Stomach smooth muscle (tissue), 2 donors: ENCODE measurements around the gene KCNK3.
"Not testable (repeated sequence)": the region's sequence is repeated elsewhere in the genome, so short reads cannot be mapped to it uniquely, and the experiment has no call there.

ENCODE experiments used
- H3K27ac ChIP-seq: one replicate; pipeline ENCODE4 v1.7.0; 2013; ENCODE audit warnings: mild to moderate bottlenecking, low read length, inconsistent platforms
- H3K27me3 ChIP-seq, 2 donors: one replicate each; pipeline ENCODE4 v1.7.0; 2013; ENCODE audit warnings: low read length in 2 of 2; ENCODE audit not compliant: insufficient read depth in 2 of 2, control insufficient read depth in 1 of 2
- H3K36me3 ChIP-seq, 2 donors: one replicate each; pipeline ENCODE4 v1.7.0; 2013; ENCODE audit warnings: low read length in 2 of 2; ENCODE audit not compliant: control insufficient read depth in 2 of 2, insufficient read depth in 2 of 2
- H3K4me1 ChIP-seq: one replicate; pipeline ENCODE4 v1.7.0; 2013; ENCODE audit warnings: low read length; ENCODE audit not compliant: control insufficient read depth, insufficient read depth
- H3K4me3 ChIP-seq, 2 donors: one replicate each; pipeline ENCODE4 v1.7.0; 2013; ENCODE audit warnings: low read length in 2 of 2
- H3K9ac ChIP-seq, 2 donors: one replicate each; pipeline ENCODE4 v1.7.0; 2013; ENCODE audit warnings: low read length in 2 of 2, mild to moderate bottlenecking in 1 of 2
- H3K9me3 ChIP-seq, 2 donors: one replicate each; pipeline ENCODE4 v1.7.0; 2013; ENCODE audit warnings: low read length in 2 of 2; ENCODE audit not compliant: control insufficient read depth in 2 of 2
- donor health status: healthy.
- donor health status: Pancreatic carcinoma.

The KCNK3 gene

GRCh38 chr2:26744953-26745352 lies 52.4 kb downstream of the KCNK3 start:
- Histone ChIP-seq H3K4me3 (no peak overlapping the region), H3K27me3 (no peaks in the 10 kb centered on the region), H3K9me3 (no peaks in the 10 kb centered on the region), H3K36me3 (no peaks in the 10 kb centered on the region), H3K27ac (no peak overlapping the region), H3K9ac (no peak overlapping the region), H3K4me1 (no peaks in the 10 kb centered on the region)

DNA sequence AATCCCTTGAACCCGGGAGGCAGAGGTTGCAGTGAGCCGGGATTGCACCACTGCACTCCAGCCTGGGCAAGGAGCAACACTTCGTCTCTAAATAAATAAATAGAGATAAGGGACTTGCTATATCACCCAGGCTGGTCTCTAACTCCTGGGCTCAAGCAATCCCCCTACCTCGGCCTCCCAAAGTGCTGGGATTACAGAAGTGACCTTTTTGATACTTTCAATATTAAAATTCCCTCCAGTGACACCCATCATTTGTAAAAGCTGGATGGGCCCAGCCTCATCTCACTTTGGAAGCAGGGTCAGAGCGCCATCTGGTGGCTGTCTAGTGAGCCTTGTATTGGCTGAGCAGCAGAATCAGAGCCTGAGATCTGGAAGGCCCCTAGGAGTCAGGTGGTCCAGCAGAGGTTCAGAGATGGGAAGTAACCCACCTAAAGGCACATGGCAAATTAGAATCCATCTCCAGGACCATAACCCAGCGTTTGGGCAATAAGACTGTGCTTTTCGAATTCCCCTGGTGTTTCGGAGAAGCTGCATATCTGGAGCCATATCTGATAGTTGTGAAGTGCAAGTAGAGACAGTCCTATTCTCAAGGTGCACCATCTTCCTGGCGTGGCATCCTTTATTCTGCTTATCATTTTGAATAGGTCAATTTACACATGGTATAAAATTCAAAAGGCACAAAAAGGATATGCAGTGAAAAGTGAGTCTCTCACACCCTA lies 53.2 kb downstream of the KCNK3 start:
- H3K27me3 ChIP-seq: no peaks in the 10 kb centered on the region
- no peaks in the 10 kb centered on the region for H3K4me1 ChIP-seq
- no peaks in the 10 kb centered on the region for H3K9me3 ChIP-seq
- no peak overlapping the region for H3K9ac ChIP-seq
- no peak overlapping the region for H3K4me3 ChIP-seq
- H3K27ac ChIP-seq: no peak overlapping the region
- H3K36me3 ChIP-seq: no peaks in the 10 kb centered on the region

DNA sequence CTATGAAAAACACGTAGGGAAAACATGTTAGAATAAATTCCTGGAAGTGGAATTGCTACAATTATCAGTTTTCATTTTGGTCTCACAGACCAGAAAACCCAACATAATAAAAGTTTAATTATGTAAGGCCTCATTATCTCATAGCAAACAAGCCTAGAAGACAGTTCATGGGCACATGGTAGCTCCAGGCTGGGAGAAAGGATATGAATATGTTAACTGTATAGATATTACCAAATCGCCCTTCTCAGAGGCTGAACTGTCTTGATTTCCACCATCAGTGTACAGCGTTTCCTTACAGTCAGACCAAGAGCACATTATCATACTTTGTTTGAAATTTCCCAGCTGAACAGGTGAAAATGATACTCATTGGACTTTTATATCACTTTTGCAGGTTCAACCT lies 54.4 kb downstream of the KCNK3 start:
- Histone ChIP-seq H3K9ac (no peak overlapping the region), H3K27me3 (no peaks in the 10 kb centered on the region), H3K36me3 (no peaks in the 10 kb centered on the region), H3K9me3 (no peaks in the 10 kb centered on the region), H3K27ac (no peak overlapping the region), H3K4me1 (no peaks in the 10 kb centered on the region), H3K4me3 (no peak overlapping the region)

GRCh38 chr2:26749787-26750420 lies 57.4 kb downstream of the KCNK3 start:
- H3K27me3 ChIP-seq, H3K27ac ChIP-seq, H3K4me3 ChIP-seq, H3K4me1 ChIP-seq, H3K9me3 ChIP-seq, H3K36me3 ChIP-seq, H3K9ac ChIP-seq: not testable (repeated sequence)

- not testable (repeated sequence) for H3K36me3 ChIP-seq, H3K9ac ChIP-seq, H3K4me3 ChIP-seq, H3K27me3 ChIP-seq, H3K4me1 ChIP-seq, H3K27ac ChIP-seq, H3K9me3 ChIP-seq
Measured at GRCh38 chr2:26750467-26750866, 57.9 kb downstream of the KCNK3 start.

GRCh38 chr2:26752656-26753055 lies 60.1 kb downstream of the KCNK3 start:
- no peaks in the 10 kb centered on the region for H3K36me3 ChIP-seq
- H3K27ac ChIP-seq: no peak overlapping the region
- no peaks in the 10 kb centered on the region for H3K9me3 ChIP-seq
- H3K9ac ChIP-seq: no peak overlapping the region
- no peak overlapping the region for H3K4me3 ChIP-seq
- no peaks in the 10 kb centered on the region for H3K27me3 ChIP-seq
- no peaks in the 10 kb centered on the region for H3K4me1 ChIP-seq

DNA sequence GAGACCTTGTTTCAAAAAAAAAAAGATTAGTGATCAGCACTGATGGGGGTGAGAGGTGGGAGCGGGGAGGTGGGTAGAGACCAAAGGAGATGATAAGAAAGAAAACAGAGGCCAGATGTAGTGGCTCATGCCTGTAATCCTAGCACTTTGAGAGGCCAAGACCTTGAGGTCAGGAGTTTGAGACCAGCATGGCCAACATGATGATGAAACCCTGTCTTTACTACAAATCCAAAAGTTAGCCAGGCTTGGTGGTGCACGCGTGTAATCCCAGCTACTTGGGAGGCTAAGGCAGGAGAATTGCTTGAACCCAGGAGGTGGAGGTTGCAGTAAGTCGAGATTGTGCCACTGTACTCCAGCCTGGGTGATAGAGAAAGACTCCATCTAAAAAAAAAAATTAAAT lies 62.0 kb downstream of the KCNK3 start:
- Histone ChIP-seq H3K9me3 (no peaks in the 10 kb centered on the region), H3K36me3 (no peaks in the 10 kb centered on the region), H3K27ac (no peak overlapping the region), H3K9ac (no peak overlapping the region), H3K4me1 (peaks cover 4% of the 10 kb centered on the region), H3K4me3 (no peak overlapping the region), H3K27me3 (no peaks in the 10 kb centered on the region)

- Histone ChIP-seq H3K9ac (no peak overlapping the region), H3K4me3 (no peak overlapping the region), H3K27ac (no peak overlapping the region), H3K27me3 (no peaks in the 10 kb centered on the region), H3K4me1 (peaks cover 4% of the 10 kb centered on the region), H3K36me3 (no peaks in the 10 kb centered on the region), H3K9me3 (no peaks in the 10 kb centered on the region)
Measured at GRCh38 chr2:26754972-26755670, 62.6 kb downstream of the KCNK3 start.

- Histone ChIP-seq H3K27ac (no peak overlapping the region), H3K27me3 (no peaks in the 10 kb centered on the region), H3K4me1 (peaks cover 4% of the 10 kb centered on the region), H3K4me3 (no peak overlapping the region), H3K36me3 (no peaks in the 10 kb centered on the region), H3K9me3 (no peaks in the 10 kb centered on the region), H3K9ac (no peak overlapping the region)
Measured at GRCh38 chr2:26756337-26756736, 63.8 kb downstream of the KCNK3 start.

- Histone ChIP-seq H3K4me3 (no peak overlapping the region), H3K4me1 (peaks cover 4% of the 10 kb centered on the region), H3K36me3 (no peaks in the 10 kb centered on the region), H3K9me3 (no peaks in the 10 kb centered on the region), H3K9ac (no peak overlapping the region), H3K27ac (no peak overlapping the region), H3K27me3 (no peaks in the 10 kb centered on the region)
Measured at GRCh38 chr2:26757873-26758789, 65.6 kb downstream of the KCNK3 start.
